Measurements from ENCODE around the gene RIIAD1.

DNA sequence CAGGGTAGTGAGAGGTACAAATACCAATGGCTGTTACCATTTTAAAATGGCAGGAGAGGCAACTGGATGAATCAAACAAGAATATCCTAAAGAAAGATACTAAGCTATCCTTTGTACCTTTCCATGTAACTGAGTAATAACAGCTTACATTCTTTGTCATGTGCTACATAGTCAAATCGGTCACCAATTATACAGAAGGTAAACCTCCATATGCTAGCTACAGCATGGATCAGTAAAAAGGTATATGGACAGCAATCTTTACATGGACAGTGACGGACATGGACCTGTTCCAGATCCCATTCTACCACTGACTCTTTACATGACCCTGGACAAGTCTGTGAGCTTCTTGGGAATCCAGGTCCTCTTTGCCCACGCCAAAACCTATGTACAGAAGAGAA lies 55.3 kb downstream of the RIIAD1 start:
- TF ChIP-seq RXRA (IDR thresholded peaks at IDR 0.05; ENCODE audit: borderline replicate concordance, low read depth) (no peak), JUND (IDR thresholded peaks at IDR 0.05) (no peak), CTCF (IDR thresholded peaks at IDR 0.05) (no peak), YY1 (IDR thresholded peaks at IDR 0.05; ENCODE audit: low read depth) (no peak), EZH2phosphoT487 (IDR thresholded peaks at IDR 0.05; ENCODE audit: borderline replicate concordance, low read depth) (no peak), RCOR1 (IDR thresholded peaks at IDR 0.05; ENCODE audit: low read length) (no peak), POLR2AphosphoS5 (IDR thresholded peaks at IDR 0.05; ENCODE audit: low read depth, low read length) (no peak), NRF1 (IDR thresholded peaks at IDR 0.05; ENCODE audit: low read depth, low read length) (no peak), REST (IDR thresholded peaks at IDR 0.05; ENCODE audit: low read depth, low read length) (no peak), MXI1 (IDR thresholded peaks at IDR 0.05; ENCODE audit: low read depth, low read length) (no peak), EP300 (IDR thresholded peaks at IDR 0.05; ENCODE audit: borderline replicate concordance in 1 of 2, low read depth in 1 of 2, low read length in 1 of 2) (no peak)
- TF ChIP-seq, protein P1, sequence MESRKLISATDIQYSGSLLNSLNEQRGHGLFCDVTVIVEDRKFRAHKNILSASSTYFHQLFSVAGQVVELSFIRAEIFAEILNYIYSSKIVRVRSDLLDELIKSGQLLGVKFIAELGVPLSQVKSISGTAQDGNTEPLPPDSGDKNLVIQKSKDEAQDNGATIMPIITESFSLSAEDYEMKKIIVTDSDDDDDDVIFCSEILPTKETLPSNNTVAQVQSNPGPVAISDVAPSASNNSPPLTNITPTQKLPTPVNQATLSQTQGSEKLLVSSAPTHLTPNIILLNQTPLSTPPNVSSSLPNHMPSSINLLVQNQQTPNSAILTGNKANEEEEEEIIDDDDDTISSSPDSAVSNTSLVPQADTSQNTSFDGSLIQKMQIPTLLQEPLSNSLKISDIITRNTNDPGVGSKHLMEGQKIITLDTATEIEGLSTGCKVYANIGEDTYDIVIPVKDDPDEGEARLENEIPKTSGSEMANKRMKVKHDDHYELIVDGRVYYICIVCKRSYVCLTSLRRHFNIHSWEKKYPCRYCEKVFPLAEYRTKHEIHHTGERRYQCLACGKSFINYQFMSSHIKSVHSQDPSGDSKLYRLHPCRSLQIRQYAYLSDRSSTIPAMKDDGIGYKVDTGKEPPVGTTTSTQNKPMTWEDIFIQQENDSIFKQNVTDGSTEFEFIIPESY (IDR thresholded peaks at IDR 0.05; ENCODE audit: borderline replicate concordance, low read depth): no peak

All from SK-N-SH (cell line).